ENCODE measurements around the gene USP47.

DNA sequence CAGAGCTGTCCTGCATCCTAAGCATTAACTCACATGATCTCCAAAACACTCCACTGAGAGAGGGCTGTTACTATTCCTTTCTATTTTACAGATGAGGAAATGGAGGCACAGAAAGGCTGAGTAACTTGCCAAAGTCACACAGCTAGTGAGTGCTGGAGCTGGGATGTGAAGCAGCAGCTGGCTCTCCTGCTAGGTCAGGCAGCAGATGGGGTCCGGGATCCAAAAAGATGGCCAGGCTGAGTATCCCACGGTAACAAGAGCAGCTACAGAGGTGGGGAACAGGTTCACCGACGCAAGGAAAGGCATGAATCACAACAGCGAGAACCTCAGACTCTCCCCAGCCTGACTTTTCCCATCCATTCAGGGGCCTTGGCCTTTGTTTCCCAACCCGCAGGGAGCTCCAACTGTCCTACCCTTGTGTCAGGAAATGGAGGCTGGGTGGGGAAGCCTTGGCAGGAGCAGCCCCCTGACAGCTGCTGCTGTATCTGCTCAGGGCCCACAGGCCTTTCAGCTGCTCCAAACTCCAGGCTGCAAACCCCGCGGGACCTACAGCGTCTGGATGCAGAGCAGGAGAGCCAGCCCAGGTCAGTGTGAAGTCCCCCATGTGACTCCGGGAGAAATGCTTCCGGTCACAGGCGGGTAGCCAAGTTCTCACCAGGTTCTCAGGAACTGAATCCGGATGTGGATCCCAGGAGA is 137.2 kb downstream of the USP47 start:
- TF ChIP-seq, protein P1, sequence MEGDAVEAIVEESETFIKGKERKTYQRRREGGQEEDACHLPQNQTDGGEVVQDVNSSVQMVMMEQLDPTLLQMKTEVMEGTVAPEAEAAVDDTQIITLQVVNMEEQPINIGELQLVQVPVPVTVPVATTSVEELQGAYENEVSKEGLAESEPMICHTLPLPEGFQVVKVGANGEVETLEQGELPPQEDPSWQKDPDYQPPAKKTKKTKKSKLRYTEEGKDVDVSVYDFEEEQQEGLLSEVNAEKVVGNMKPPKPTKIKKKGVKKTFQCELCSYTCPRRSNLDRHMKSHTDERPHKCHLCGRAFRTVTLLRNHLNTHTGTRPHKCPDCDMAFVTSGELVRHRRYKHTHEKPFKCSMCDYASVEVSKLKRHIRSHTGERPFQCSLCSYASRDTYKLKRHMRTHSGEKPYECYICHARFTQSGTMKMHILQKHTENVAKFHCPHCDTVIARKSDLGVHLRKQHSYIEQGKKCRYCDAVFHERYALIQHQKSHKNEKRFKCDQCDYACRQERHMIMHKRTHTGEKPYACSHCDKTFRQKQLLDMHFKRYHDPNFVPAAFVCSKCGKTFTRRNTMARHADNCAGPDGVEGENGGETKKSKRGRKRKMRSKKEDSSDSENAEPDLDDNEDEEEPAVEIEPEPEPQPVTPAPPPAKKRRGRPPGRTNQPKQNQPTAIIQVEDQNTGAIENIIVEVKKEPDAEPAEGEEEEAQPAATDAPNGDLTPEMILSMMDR (conservative IDR thresholded peaks at IDR 0.05; ENCODE audit: low read length): no peak
- no peak for TF ChIP-seq EZH2phosphoT487 (IDR thresholded peaks at IDR 0.05; ENCODE audit: borderline replicate concordance, low read depth, low read length)
